Activated CD8-positive, alpha-beta memory T cell treated with anti-CD3 and anti-CD28 coated beads, Interleukin-2, amount 50 U/mL, for 48 hours (primary cell): ENCODE results near the gene DSC1.
"Not testable (repeated sequence)": the region's sequence is repeated elsewhere in the genome, so short reads cannot be mapped to it uniquely, and the experiment has no call there.

Experiments
- DNase-seq: peaks from one replicate; pipeline ENCODE4 v3.0.0-alpha.2; 2020

DSC1 gene

DNA sequence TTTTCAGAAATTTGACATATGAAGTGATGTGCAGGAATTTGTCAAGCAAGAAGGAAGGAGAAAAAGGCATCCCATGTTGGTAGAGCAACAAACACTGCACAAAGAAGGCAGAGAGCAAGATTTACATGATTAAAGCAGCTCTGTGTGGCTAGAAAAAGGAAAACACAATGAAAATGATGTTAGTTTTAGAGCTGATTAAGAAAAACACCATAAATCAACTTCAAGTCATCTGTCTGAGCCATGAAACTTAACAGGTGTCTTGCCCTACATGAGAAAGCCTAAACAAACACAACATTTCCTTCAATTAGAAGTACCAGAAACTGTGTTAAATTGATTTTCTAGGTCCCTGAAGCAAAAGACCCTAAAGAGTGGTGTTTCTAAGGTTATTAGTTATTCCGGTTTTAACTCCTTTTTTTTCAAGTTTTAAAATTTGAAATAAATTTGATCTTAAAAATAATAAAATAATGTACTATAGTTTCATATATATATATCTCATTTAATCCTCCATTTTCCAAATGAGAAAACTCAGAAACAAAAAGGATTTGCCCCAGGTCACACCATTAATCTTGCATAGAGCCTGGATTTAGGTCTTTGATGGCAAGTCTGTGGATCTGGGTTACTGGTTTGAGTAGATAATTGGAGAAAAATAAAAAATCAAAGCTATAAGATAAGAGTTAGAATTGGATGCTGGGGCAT is 8.6 kb upstream of the DSC1 start:
- DNase-seq: no peak

DNA sequence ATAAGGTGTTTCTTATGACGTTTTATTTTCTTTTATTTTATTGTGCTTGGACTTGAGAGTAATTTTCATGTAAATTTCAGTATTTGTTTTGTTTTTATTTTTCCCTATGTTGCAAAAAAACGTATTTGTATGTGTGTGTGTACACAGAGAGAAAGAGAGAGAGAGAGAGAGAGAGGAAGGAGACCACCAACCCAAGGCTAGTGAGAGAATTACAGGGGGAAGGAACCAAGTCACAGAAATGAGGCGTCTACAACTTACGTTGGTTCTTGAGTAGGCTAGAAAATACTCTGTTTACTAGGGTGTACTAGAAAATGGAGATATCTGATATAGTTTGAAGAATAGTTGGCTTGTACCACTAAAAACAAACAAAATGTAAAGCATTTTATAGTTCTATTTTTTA is 7.7 kb upstream of the DSC1 start:
- no peak for DNase-seq

DNA sequence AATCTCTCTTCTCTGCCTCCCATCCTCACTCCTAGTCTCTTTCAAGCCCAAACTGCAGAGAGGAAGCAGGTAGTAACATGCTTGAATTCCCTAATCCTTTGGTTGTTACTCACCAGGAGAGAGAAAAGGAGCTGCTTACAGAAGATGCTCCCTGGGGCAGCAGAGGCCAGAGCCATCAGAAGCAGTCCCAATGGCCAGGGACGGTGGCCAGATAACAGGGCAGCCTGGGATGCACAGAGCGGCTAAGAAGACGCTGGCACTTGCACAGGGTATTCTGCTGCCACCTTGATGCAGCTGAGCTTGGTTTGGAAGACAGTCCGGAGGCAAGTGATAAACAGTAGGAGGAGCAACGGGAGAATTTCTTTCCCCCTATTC is 250 bp downstream of the DSC1 start:
- no peak for DNase-seq

DNA sequence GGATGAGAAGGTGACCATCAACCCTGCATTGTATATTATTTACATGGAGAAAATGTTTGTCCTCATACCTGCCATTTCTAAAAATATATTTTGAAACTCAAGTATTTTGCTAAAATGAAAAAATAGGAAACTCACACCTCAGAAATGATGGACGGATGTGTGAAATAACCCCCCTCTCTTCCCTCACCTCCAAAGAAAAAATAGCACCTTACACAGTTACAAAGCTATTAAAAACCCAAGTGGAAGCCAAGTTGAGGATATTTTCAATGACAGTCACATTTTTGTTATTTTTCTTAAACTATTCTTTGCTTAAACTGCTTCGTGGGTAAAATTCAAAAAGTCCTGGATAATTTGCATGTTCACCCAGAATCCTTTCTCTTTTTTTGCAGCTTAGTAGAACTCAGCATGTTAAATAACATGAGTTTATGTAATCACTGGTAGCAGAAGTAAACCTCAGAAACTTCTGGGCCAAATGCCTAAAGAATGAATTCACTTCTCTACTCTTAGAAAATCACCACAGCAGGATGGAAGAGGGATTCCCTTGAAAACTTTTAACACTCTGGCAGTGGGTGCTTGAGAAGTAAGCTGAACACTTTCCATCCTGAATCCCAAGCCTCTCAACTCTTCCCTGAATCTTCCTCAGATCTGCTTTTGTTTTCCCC is 768 bp downstream of the DSC1 start:
- no peak for DNase-seq

DNA sequence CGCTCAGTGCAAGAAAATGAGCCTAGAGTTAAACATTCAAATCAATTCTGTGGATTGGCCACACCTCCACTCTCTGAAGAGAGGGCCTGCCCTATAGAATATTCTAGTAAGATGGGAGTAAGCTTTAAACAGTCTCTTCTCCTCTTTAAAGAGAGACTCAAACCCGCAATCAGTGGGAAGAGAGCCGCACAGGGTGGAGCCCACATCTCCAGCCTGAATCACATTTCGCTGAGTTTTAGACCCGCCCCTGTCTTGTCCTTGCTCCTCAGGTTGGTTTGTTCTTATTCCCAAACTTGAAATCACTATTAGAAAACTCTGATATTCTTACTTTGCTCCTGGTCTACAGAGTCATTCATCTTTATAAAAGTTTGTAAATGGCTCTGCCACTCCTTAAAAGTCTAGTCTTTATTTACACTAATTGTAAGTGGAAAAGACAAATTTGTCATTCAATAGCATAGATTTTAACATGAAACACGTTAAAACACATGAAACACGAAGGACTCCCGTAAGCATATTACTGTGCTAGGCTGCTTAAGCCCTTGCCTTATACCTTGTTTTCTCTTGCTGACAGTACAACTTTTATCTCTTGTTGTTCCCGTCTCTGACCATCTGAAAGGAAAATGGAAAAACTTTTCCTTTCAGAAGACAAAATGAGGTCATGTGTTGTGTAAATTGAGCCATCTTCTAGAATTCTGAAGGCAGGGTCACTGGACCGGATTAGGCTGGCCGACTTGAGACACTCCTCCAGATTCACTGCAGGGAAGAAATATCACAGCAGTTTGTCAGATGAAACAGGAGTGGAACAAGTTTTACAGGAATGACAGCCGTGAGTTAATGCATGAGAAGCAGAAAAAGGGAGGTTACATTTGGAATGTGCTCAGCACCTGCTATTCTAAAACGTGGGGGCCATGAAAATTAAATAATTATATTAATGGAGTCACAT is 5.6 kb downstream of the DSC1 start:
- DNase-seq: no peak

DNA sequence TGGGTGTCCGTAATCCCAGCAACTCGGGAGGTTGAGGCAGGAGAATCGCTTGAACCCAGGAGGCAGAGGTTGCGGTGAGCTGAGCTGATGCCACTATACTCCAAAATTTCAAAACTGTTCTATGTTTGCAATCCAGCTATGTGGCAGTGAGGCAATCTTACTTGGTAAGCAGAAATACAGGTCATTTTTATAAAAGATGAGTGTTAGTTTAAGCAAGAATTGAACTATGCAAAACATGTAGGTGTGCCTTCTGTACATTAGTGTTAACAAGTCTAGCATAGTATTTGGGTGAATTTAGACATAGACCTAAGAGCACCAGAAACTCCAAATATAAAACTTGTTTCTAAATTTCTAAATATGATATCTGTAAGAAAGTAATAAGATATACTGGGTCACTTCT is 7.2 kb downstream of the DSC1 start:
- DNase-seq: no peak

DNA sequence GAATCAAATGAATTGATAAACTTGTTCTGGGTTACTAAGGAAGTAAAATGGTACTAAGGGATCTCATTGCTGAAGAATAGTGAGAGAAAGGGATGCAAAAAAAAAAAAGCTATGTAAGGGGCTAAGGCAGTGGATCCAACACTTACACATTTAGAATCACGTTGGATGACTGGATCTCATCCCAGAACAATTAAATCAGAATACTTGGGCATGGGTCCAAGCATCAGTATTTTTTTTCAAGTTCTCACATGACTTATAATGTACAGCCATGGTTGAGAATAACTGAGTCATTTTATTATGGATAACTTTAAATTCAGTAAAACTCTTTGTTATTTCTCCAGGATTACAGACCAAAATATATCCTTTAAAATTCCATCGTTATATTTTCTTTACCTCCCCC is 8.5 kb downstream of the DSC1 start:
- no peak for DNase-seq

DNA sequence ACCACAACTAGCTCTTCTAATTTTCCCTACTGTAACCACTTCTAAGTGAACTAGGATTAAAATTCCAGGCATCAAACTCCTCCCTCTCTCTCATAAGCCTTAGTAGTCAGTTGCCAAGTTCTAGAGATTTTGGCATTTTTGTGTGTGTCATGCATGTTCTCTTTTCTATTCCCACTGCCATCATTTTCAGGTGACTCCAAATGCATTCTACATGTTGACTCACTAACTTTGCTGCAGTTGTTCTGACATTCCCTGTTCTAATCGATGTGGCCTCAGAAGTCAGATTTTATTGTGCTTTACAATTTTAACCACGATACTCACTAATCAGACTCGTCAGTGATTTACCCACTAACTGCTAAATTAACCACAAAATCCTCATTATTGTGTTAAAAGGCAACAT is 13.3 kb downstream of the DSC1 start:
- DNase-seq: no peak

DNA sequence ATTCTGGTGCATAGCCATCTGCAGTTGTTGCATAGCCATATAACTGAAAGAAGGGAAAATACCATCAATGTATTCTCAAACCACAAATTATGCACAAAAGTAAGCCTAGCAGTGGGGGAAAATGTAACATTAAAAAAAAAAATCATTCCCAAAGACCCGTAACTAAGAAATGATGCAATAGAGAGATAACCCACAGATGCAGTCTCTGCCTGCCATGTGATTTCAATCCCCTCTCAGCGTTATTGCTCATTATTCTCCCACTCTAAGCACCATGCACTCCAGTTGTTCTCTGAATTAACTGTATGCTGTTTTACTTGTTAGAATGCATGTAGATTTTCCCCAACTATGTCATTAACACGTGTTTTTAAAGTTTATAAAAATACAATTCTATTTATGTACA is 14.1 kb downstream of the DSC1 start:
- no peak for DNase-seq

DNA sequence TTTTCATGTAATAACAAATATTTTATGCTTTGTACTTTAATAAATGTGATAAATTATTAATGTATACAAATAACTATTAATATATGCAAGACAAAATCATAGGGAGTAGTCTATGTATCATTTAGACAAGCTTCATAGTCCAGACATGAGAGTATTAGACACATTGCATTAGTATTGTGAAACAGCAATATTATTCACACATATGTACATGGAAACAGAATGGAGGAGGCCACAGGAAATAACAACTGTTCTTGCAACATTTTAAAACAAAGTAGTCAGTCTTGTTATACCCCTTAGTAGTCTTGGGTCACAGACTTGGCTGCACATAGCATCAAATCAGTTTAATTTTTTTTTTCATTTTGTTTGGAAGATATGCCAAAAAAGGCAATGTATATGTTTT is 15.8 kb downstream of the DSC1 start:
- no peak for DNase-seq

DNA sequence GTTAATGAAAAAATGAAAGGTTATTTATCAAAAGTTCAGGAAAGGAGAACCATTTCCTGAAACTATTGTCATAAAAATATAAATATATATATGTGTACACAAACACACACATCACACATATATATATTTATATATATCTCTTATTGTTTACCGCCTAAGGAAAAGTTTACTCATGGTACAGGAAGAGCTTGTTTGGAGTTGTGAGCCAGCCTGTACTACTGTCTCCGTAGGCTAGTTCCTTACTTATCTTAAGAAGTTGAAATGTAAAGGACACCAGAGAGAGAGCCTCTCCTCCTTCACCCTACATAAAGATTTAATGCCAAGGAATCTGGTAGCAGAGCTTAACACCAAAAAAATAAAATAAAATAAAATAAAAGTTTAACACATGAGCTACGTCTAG is 19.6 kb downstream of the DSC1 start:
- no peak for DNase-seq

DNA sequence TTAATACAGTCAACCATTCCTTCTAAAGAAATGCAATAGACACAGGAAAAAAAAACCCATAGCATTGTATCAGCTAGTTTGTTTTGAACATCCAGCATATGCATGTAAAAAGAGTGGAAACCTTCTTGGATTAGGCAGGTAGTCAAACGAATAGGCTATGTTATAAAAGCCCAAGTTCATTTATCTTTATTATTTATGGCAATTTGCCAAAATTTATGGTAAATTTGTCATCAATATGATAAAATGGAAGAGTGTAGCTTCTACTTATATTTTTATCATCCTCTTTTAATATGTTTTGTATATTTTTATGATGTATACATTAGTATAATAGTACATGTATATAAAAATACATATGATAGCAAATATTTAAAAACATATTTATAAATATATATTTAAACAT is 23.9 kb downstream of the DSC1 start:
- DNase-seq: no peak

DNA sequence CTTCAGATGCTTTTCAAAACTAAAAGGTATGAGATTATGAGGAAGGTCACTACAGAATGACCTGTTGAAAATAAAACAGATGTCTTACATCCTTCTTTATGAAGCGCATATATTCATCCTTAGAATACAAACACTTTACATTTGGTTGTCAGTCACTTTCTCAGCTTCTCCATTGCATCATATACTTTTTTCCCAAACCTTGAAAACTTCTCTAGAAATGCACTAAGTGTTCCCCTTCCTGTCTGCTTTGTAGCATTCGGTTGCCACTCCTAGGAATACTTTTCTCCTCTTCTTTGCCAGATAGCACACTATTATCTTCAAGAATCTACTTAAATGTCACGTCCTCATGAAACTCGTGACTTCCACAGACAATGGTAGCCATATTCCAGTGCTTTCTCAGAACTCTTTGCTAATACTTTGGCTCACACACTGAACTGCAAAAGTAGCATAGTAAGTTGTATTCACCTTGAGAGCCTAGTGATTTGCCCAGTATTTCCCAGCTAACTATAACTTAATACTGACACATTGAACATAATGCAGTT is 27.6 kb downstream of the DSC1 start:
- no peak for DNase-seq

DNA sequence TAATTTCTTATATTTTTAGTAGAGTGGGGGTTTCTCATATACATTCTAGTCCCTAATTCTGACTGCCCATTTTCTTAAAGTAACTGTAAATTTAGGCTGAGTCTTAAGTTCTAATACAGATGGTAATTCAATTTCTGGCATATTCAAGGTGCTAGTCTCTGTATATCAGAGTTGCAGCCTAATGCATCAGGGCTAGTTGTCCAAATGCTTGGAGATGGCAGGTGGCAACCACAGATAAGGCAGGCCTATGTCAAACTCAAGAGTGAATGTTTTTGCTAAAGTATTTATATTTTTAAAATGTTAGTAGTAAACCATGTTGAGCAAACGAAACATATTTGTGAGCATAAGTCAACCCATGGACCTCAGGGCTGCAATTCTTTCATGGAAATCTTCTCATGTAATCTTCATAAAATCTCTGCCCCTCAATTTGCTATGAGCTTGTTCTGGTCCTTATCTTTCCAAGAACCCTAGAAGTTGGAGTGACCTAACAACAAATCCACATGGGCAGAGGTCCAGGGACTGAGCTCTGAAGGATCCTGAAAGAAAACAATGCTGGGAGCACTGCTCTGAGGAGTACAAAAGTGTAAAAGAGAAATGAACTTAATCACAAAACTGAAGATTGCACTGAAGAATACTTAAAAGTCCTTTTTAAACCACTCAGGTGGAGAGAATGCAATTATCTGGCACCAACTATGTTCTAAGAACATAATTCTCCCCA is 33.1 kb downstream of the DSC1 start:
- no peak for DNase-seq

DNA sequence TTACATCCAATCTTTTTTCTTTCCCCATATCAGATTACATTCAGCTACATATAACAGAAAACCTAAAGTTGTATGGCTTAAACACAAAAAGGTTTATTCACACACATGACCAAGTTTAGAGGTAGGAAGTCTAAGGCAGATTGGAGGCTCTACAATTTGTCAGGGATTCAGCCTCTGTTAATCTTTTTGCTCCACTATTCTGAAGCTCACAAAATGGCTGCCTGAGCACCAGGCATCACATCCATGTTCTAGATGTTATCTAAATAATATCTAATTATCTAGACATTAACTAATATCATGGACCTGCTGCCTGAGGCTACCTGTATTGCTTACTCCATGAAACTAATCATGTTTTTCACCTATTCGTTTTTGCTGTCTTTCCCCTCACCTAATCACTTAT is 36.8 kb downstream of the DSC1 start:
- DNase-seq: no peak

DNA sequence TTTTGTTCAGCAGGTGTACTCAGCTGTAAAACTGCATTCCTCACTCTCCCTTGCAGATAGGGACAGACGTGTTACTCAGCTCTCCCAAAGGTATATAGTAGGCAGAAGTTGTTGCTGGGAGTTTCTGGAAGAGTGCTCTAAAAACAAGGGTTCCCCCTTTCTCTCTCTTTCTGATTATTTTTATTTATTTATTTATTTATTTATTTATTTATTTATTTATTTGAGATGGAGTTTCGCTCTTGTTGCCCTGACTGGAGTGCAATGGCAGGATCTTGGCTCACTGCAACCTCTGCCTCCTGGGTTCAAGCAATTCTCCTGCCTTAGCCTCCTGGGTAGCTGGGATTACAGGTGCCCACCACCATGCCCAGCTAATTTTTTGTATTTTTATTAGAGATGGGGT is 39.5 kb downstream of the DSC1 start:
- DNase-seq: not testable (repeated sequence)

DNA sequence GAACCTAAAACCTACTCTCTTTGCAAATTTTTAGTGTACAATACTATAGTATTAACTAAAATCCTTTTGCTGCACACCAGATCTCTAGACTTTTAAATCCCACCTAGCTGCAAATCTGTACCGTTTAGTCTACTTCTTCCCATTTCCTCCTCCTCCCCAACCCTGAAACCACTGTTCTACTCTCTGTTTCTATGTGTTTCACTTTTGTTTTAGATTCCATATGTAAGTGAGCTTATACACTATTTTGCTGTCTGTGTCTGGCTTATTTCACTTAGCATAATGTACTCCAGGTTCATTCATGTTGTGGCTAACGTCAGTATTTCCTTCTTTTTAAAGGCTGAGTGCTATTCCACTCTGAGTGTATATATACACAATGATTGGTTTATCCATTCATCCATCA is 42.1 kb downstream of the DSC1 start:
- no peak for DNase-seq

DNA sequence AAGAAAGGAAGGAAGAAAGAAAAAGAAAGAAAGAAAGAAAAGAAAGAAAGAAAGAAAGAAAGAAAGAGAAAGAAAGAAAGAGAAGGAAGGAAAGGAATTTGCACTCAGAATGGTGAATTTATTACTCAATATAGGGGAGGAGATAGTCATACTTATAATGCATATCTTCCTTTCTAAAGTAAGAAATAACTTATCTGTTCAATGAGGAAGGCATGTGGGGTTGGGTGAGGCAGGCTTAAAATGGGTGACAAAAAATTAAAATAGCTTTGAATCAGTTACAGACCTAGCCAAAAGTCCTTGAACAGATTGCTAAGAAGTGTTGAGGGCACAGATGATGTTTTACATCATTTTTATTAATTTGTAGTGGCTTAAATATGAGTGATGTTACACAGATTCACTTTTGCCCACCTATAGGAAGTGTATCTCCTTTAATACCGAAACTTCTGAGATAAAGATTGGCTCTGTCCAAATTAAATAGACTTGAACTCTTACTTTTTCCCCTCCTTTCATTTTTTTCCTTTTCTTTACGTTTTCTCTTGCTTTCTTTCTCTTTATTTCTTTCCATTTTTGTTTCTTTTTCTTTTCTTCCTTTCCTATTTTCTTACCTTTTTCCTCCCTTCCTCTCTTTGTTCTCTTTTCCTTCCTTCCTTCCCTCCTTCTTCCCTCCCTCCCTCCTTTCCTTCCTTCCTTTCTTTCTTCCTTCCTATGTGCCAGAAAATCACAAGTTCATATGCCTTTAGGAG is 45.6 kb downstream of the DSC1 start:
- no peak for DNase-seq

DNA sequence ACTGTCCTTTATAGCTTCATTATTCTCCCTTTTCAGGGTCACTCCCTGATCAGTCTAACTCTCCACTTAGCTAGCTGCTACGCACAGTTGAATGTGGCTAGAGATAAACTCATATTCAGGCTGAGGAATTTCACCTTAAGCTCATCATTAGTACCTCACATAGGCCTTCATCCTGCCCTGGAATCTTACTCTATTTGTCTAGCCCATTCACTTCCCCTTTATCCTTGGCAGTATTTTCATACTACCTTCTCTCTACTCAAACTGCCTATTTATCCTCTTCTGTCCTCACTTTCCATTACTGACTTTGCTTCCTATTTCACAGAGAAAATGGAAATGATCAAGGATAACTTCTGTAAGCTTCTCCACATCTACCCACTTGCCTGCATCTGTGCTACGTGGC is 49.9 kb downstream of the DSC1 start:
- DNase-seq: no peak

DNA sequence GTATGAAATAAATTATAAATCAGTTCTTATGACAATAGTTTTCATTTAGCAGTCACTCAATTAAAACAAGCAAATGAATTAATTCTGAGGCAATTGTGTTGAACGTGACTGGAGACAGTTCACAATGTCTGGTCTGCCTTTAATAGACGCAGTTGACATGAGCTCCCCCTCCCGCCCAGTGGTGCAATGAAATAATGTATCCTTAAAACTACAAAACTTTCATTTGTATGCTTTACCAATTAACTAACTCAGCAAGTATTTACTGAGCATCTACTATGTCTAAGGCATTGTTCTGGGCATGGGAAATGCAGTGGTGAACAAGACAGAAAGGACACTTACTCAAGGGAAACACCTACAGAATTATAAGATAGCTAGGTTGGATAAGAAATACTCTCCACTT is 56.9 kb downstream of the DSC1 start:
- no peak for DNase-seq

DNA sequence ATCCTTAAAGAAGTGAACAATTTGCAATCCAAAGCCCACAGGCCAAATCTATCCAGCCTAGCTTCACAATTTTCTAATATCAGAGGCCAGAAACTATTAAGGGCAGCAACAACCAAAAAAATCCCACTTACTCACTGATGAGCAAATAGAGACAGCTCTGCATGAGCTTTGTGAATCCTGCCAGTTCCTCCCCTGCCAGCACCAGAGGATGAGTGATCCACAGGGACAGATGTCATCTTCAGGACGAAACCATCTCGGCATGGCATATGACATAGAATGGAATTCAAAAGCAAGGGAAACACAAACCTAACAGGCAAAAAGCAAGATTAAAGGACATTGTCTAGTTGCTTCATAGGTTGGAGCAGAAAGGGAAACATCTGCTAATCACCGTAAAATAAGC is 58.2 kb downstream of the DSC1 start:
- no peak for DNase-seq

DNA sequence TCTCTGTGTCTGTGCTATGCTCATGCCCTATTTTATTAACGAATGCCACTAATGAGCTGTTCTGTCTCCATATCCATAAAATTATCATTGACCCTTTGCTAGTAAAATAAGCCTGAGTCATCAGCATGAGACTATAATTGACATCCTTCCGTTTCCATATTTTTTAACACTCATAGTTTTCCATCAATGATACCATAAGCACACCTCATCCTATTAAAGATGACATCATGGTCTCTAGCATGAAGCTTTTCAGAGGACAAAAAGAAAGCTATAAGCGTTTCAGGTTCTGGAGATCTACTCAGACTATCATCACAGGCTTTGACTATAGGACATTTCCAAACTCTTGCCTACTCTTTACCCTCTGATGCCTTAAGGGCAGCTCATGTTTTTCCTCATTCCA is 59.2 kb downstream of the DSC1 start:
- DNase-seq: no peak
